DOHH2 (cell line): ENCODE data around the gene HSPG2.

Source experiments
- EZH2phosphoT487 ChIP-seq: fragments of 200-600 bp; sonication (generic); IDR thresholded peaks from 2 replicates; pipeline ENCODE4 v1.6.1; 2017; ENCODE audit warnings: borderline replicate concordance, mild to moderate bottlenecking, antibody characterized with exemption, low read length, moderate library complexity, mixed read lengths
- TF ChIP-seq, protein P1 (sequence below): fragments of 200-600 bp; sonication (generic); IDR thresholded peaks from one replicate; pipeline ENCODE4 v1.5.1; 2014; ENCODE audit warnings: antibody characterized with exemption, mild to moderate bottlenecking, low read depth, low read length; ENCODE audit not compliant: poor library complexity, severe bottlenecking

- TF ChIP-seq, protein P1, sequence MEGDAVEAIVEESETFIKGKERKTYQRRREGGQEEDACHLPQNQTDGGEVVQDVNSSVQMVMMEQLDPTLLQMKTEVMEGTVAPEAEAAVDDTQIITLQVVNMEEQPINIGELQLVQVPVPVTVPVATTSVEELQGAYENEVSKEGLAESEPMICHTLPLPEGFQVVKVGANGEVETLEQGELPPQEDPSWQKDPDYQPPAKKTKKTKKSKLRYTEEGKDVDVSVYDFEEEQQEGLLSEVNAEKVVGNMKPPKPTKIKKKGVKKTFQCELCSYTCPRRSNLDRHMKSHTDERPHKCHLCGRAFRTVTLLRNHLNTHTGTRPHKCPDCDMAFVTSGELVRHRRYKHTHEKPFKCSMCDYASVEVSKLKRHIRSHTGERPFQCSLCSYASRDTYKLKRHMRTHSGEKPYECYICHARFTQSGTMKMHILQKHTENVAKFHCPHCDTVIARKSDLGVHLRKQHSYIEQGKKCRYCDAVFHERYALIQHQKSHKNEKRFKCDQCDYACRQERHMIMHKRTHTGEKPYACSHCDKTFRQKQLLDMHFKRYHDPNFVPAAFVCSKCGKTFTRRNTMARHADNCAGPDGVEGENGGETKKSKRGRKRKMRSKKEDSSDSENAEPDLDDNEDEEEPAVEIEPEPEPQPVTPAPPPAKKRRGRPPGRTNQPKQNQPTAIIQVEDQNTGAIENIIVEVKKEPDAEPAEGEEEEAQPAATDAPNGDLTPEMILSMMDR: no peak
- TF ChIP-seq EZH2phosphoT487: no peak
These were observed 96.1 kb downstream of the HSPG2 start for GRCh38 chr1:21840981-21841380.
